GM23338 (cell line): ENCODE data around the gene ACYP1. TPM values are rescaled to one million over a fixed set of nuclear protein-coding genes. Genes with fewer than 3 reads are reported as not detected.

Experiments
- ATAC-seq: fragments of 200-7000 bp; cut with Tn5 transposase; 3 replicates; pipeline ENCODE4 v1.9.1; 2020
- DNase-seq: peaks from one replicate; pipeline ENCODE4 v3.0.0-alpha.2; 2015; ENCODE audit warnings: low spot score
- H2AFZ ChIP-seq: fragments of 200-600 bp; sonication (generic); 2 replicates; pipeline ENCODE4 v1.8.0; 2016; ENCODE audit warnings: antibody characterized with exemption, mild to moderate bottlenecking, moderate library complexity
- H3F3A ChIP-seq: fragments of 200-600 bp; sonication (generic); replicated peaks from 2 replicates; pipeline ENCODE4 v1.8.0; 2017; ENCODE audit warnings: antibody characterized with exemption, mixed run types, low read depth
- H3K27ac ChIP-seq: fragments of 200-600 bp; sonication (generic); 2 replicates; pipeline ENCODE4 v1.6.1; 2016; ENCODE audit warnings: low read depth
- H3K27me3 ChIP-seq: fragments of 200-600 bp; sonication (generic); 2 replicates; pipeline ENCODE4 v1.8.0; 2016; ENCODE audit warnings: mild to moderate bottlenecking, mixed run types, moderate library complexity; ENCODE audit not compliant: insufficient read depth
- H3K36me3 ChIP-seq: fragments of 200-600 bp; sonication (generic); 2 replicates; pipeline ENCODE4 v1.8.0; 2016; ENCODE audit warnings: mild to moderate bottlenecking; ENCODE audit not compliant: insufficient read depth
- H3K4me1 ChIP-seq: fragments of 200-600 bp; sonication (generic); 2 replicates; pipeline ENCODE4 v1.8.0; 2016; ENCODE audit warnings: mild to moderate bottlenecking, moderate library complexity; ENCODE audit not compliant: insufficient read depth
- H3K4me2 ChIP-seq: fragments of 200-600 bp; sonication (generic); 2 replicates; pipeline ENCODE4 v1.7.1; 2017; ENCODE audit warnings: mixed run types
- H3K4me3 ChIP-seq: fragments of 200-600 bp; sonication (generic); 2 replicates; pipeline ENCODE4 v1.6.1; 2016; ENCODE audit warnings: mixed run types
- H3K79me2 ChIP-seq: fragments of 200-600 bp; sonication (generic); replicated peaks from 2 replicates; pipeline ENCODE4 v1.8.0; 2017; ENCODE audit warnings: mild to moderate bottlenecking; ENCODE audit not compliant: insufficient read depth
- H3K9me2 ChIP-seq: fragments of 200-600 bp; sonication (generic); 2 replicates; pipeline ENCODE4 v1.8.0; 2017; ENCODE audit not compliant: insufficient read depth
- H4K20me1 ChIP-seq: fragments of 200-600 bp; sonication (generic); replicated peaks from 2 replicates; pipeline ENCODE4 v1.8.0; 2017; ENCODE audit warnings: mild to moderate bottlenecking; ENCODE audit not compliant: insufficient read depth
- H3K27ac Mint-ChIP-seq: 2 replicates; pipeline ENCODE4 v1.8.0; 2020; ENCODE audit warnings: inconsistent platforms, mild to moderate bottlenecking, moderate library complexity, mixed read lengths
- H3K27me3 Mint-ChIP-seq: 3 replicates; pipeline ENCODE4 v1.8.0; 2022; ENCODE audit warnings: low read depth, mild to moderate bottlenecking, moderate library complexity, mixed read lengths, inconsistent platforms; ENCODE audit not compliant: insufficient read depth, poor library complexity
- H3K36me3 Mint-ChIP-seq: 3 replicates; pipeline ENCODE4 v1.8.0; 2021; ENCODE audit warnings: low read depth, mild to moderate bottlenecking, inconsistent platforms, moderate library complexity, mixed read lengths
- H3K4me1 Mint-ChIP-seq: 3 replicates; pipeline ENCODE4 v1.8.0; 2020; ENCODE audit warnings: mild to moderate bottlenecking, inconsistent platforms, mixed read lengths
- H3K4me3 Mint-ChIP-seq: 3 replicates; pipeline ENCODE4 v1.8.0; 2021; ENCODE audit warnings: moderate library complexity, mild to moderate bottlenecking, inconsistent platforms, mixed read lengths
- H3K9me3 Mint-ChIP-seq: 3 replicates; pipeline ENCODE4 v1.8.0; 2020; ENCODE audit warnings: moderate library complexity, mild to moderate bottlenecking, inconsistent platforms, mixed read lengths
- CREB1 ChIP-seq: fragments of 250-450 bp; sonication (Bioruptor Pico); IDR thresholded peaks from 2 replicates; pipeline ENCODE4 v1.5.0; 2020; ENCODE audit warnings: low read depth, mild to moderate bottlenecking, moderate library complexity
- CTCF ChIP-seq, 2 experiments: fragments of 200-600 bp in 1 of 2; sonication (generic) in 1 of 2; conservative IDR thresholded peaks; 2 replicates each; pipeline versions ENCODE4 v1.5.1 to v1.6.1; 2016 to 2017; ENCODE audit warnings: antibody characterized with exemption in 2 of 2, low read depth in 2 of 2, mild to moderate bottlenecking in 2 of 2, moderate library complexity in 1 of 2
- ETS1 ChIP-seq: IDR thresholded peaks from 2 replicates; pipeline ENCODE4 v1.6.1; 2016; ENCODE audit warnings: antibody characterized with exemption
- EZH2 ChIP-seq: fragments of 200-600 bp; sonication (generic); IDR thresholded peaks from one replicate; pipeline ENCODE4 v1.8.0; 2017; ENCODE audit warnings: antibody characterized with exemption, mild to moderate bottlenecking, low read depth; ENCODE audit not compliant: unreplicated experiment
- EZH2phosphoT487 ChIP-seq: fragments of 200-600 bp; sonication (generic); IDR thresholded peaks from one replicate; pipeline ENCODE4 v1.8.1; 2018; ENCODE audit warnings: antibody characterized with exemption; ENCODE audit not compliant: unreplicated experiment
- JUNB ChIP-seq: IDR thresholded peaks from one replicate; pipeline ENCODE4 v1.6.1; 2016; ENCODE audit warnings: antibody characterized with exemption; ENCODE audit not compliant: unreplicated experiment
- NANOG ChIP-seq: IDR thresholded peaks from 2 replicates; pipeline ENCODE4 v1.6.1; 2016; ENCODE audit warnings: antibody characterized with exemption, borderline replicate concordance
- POLR2AphosphoS5 ChIP-seq: IDR thresholded peaks from 2 replicates; pipeline ENCODE4 v1.6.1; 2016; ENCODE audit warnings: antibody characterized with exemption, low read depth
- REST ChIP-seq: IDR thresholded peaks from one replicate; pipeline ENCODE4 v1.6.1; 2018; ENCODE audit warnings: antibody characterized with exemption; ENCODE audit not compliant: unreplicated experiment
- STAT1 ChIP-seq: IDR thresholded peaks from one replicate; pipeline ENCODE4 v1.6.1; 2016; ENCODE audit warnings: antibody characterized with exemption; ENCODE audit not compliant: unreplicated experiment
- ZNF114 ChIP-seq: fragments of 250-450 bp; sonication (Bioruptor Pico); IDR thresholded peaks from 2 replicates; pipeline ENCODE4 v1.5.0; 2020; ENCODE audit warnings: mild to moderate bottlenecking, moderate library complexity
- ZNF331 ChIP-seq: fragments of 250-450 bp; sonication (Bioruptor Pico); IDR thresholded peaks from 2 replicates; pipeline ENCODE4 v1.5.0; 2020; ENCODE audit warnings: low read depth, mild to moderate bottlenecking, moderate library complexity
- ZNF462 ChIP-seq: fragments of 250-450 bp; sonication (Bioruptor Pico); IDR thresholded peaks from 2 replicates; pipeline ENCODE4 v1.5.0; 2020; ENCODE audit warnings: mild to moderate bottlenecking, moderate library complexity
- polyA plus RNA-seq: library from polyadenylated mRNA; unstranded; fragments of >200 nt; fragmentation: Nextera tagmentation; extraction: Ambion mirVana; gene quantifications from 2 replicates; pipeline ENCODE4 v1.2.1, GENCODE V29; 2016
- total RNA-seq: library from RNA; depleted of rRNA; stranded (reverse); fragments of >200 nt; shearing (Covaris generic); gene quantifications from 2 replicates; pipeline ENCODE4 v1.2.3, GENCODE V29; 2014

Gene ACYP1
- total and polyA plus RNA-seq, 2 experiments from 2014 or later = 18.4 to 104 TPM

- no peak for TF ChIP-seq ZNF462
- TF ChIP-seq JUNB = no peak
- TF ChIP-seq EZH2 = no peak
- no peak for TF ChIP-seq CTCF (conservative IDR thresholded peaks at IDR 0.05; ENCODE audit: low read depth in 2 of 2)
- TF ChIP-seq NANOG = no peak
- TF ChIP-seq ZNF331 (CRISPR knock-in tag) = no peak
- TF ChIP-seq REST = no peak
- TF ChIP-seq EZH2phosphoT487 = no peak
- no peak for TF ChIP-seq ZNF114 (CRISPR knock-in tag)
- no peak for TF ChIP-seq ETS1
- no peak for TF ChIP-seq STAT1
- TF ChIP-seq POLR2AphosphoS5 = no peak
- TF ChIP-seq CREB1 = no peak
- Histone ChIP-seq H3K79me2 (0 out of 2 replicates have a peak, but pooled peaks cover 6% of the 10 kb centered on the region), H3K27me3 (no peaks in the 10 kb centered on the region), H3F3A (no peaks in the 10 kb centered on the region), H3K27ac (no peak overlapping the region), H3K4me3 (no peak overlapping the region), H3K4me2 (no peak overlapping the region), H3K4me1 (no peaks in the 10 kb centered on the region), H4K20me1 (0 out of 2 replicates have a peak, but pooled peaks cover 6% of the 10 kb centered on the region), H3K9me2 (no peaks in the 10 kb centered on the region), H2AFZ (no peak overlapping the region), H3K36me3 (no peaks in the 10 kb centered on the region; the same call in 1 of the 2 replicates)
- no peak for ATAC-seq
- DNase-seq = no peak
- Mint-ChIP-seq H3K27ac (no peak overlapping the region), H3K4me1 (no peaks in the 10 kb centered on the region), H3K36me3 (peaks cover 8% of the 10 kb centered on the region; the same call in 2 of the 3 replicates), H3K27me3 (no peaks in the 10 kb centered on the region), H3K4me3 (no peak overlapping the region), H3K9me3 (no peaks in the 10 kb centered on the region)
Measured at GRCh38 chr14:75040959-75041358, 22.9 kb downstream of the ACYP1 start.
